GM19328 (cell line): ENCODE results near the gene NSD1.
"Not testable (repeated sequence)": the region's sequence is repeated elsewhere in the genome, so short reads cannot be mapped to it uniquely, and the experiment has no call there.

Experiments used
- ATAC-seq: cut with Tn5 transposase; IDR thresholded peaks from one replicate; pipeline ENCODE4 v1.9.1; 2021; ENCODE audit warnings: mild to moderate bottlenecking, moderate library complexity; ENCODE audit not compliant: unreplicated experiment

NSD1 gene

GRCh38 chr5:177124486-177124991 is 9.0 kb upstream of the NSD1 start:
- ATAC-seq: no peak

- no peak for ATAC-seq
Observed at GRCh38 chr5:177126771-177127170, 6.8 kb upstream of the NSD1 start.

- no peak for ATAC-seq
Observed at GRCh38 chr5:177128551-177128981, 5.0 kb upstream of the NSD1 start.

DNA sequence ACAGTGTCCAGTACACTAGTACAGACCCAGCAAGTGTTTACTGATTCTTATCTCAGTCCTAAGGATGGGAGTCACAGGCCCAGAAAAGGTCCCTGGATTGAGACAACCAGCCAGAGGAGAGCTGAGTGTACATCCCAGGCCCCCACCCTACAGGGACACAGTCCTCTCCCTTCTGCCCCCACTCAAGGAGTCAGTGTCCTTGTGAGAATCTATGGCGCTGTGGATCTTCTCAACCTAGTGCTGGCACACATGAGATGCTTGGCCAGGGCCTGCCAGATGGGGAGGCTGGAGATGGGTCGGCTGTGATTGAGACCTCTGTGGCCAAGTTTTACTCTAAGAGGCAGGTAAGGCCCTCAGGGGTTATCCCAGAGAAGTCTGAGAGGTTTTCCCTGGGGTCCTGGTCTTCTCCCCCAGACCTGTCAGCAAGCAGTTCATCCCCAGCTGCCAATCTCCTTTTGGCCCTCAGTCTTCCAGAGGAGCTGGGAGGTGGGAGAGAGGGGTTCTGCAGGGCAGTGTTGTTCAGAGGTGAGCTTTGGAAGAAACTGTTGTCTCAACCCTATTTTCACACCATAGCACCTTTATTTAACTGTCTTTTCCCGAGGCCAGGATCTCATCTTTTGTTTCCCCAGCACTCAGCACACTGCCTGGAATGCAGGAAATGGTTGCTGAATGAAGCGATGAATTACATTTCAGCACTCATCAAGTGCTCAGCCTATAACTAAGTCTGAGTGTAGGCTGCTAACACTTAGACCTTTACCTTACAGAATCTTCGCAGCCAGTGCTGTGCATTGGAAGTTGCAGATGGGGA is 3.2 kb upstream of the NSD1 start:
- ATAC-seq: no peak

DNA sequence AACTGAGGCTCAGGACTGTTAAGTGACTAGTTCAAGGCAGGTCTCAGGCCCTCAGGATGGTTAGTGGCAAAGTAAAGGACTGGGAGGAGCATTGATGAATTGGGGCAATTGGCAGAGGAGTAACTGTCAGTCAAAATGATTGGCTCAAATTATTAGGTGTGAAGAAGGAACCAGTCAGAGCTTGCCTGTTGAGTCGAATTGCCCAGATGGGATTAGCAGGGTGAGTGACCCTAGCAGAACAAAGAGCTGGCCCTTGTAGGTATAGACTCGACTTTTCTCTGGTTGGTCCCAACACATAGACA is 2.6 kb upstream of the NSD1 start:
- ATAC-seq: no peak

DNA sequence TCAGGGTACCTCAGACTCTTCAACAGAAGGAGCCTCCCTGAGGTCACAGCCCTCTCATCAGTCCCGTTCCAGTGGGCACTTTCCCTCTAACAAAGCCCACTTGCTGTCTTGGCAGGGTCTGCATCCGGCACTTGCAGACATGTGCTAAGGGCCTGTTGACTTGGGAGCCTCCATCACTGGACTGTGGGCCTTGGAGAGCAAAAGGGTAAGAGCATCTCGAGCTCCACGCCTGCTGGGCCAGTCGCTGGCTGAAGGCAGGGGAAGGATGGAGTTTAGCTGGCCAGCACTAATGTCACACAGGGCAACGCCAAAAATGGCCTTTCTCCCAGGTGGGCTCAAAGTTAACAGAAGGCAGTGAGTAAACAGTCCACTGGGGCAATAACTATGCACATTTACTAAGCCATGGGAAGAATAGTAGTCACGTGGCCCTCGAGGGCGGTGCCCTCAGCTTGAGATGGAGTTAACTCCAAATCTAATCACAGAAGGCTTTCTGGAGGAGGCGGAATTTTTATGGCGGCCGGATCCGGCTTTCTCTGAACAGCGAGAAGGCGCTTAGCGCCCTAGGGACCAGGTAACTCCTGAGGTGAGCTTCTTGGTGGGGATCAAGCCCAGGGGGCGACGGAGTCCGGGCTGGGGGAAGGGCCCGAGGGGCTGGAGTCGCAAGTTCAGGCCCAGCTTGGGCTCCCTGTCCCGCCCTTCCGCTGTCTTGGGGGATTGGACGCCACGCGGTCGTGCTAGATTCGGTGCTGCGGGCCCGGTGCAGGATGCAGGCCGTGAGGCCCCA is 2.0 kb upstream of the NSD1 start:
- no peak for ATAC-seq

- ATAC-seq: peak; percentile 2
Observed at GRCh38 chr5:177132136-177133095, 1.2 kb upstream of the NSD1 start.

DNA sequence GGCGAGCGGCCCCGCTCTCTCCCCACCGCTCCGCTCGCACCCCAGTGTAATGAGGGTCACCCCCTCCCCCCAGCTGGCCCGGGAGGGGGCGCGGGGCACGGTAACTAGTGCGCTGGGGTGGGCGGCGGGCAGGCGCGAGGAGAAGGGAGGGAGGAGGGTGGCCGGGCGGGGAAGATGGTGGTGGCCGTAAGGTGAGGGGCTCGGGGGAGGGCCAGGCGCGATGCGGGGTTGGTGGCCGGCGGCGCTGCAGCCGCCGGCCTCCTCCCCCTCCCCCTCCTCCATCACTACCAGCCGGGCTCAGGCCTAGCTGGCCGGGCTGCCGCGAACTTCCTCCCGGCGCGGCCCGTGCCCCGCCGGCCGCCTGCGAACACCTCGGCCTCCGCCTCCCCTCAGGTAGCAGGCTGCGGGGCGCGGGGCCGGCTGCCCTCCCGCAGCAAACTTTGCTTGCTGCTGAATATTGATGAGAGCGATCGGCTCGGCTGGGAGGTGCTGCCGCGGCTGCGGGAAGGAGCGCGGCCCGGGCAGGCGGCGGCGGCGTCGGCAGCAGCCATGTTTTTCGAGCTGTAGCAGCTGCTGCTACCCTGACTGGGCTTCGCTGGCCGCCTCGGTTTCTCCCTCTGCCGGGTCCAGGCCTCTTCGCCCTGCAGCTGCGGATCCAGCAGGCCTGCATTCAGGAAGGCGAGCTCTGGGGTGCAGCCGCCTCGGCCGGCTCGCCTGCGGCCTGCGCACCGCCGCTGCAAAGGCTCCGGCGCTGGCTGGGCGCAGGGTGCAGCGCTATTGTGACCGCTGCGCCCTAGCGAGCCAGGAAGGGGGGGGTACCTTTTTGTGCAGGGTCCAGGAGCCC is 502 bp downstream of the NSD1 start:
- peak; percentile 24 for ATAC-seq

DNA sequence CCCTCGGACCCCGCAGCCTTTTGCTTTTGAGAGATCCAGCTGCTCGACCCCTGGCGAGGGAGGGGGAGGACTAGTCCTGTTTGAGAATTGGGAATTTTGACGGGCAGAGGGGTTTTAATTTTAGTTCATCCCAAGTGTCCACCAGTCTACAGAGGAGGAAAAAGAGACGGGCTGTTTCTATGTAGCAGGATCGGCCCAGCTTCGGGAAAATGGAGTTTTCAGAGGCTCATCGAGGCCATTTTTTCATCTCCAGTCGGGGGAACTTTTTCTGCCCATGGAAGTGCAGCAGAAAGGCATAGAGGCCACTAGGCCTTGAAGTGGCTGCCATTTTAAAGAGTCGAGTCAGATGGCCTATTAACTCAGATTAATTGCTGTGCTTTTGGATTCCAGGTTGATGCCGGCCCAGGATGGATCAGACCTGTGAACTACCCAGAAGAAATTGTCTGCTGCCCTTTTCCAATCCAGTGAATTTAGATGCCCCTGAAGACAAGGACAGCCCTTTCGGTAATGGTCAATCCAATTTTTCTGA is 1.2 kb downstream of the NSD1 start:
- no peak for ATAC-seq

DNA sequence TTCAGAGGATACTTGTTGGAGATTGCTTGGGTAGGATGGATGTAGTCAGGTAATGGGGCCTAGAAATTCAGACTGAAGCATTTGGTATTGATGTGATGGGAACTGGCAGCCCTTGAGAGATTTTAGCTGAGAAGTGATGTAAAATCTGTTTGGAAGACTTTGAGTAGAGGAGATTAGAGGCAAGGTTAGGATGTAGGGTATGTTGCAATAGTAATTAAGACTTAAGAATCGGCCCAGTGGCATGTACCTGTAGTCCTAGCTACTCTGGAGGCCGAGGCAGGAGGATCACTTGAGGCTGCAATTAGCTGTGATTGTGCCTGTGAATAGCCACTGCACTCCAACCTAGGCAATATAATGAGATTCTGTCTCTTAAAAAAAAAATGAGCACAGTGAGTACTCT is 6.7 kb downstream of the NSD1 start:
- ATAC-seq: no peak

GRCh38 chr5:177141496-177141895 is 7.9 kb downstream of the NSD1 start:
- ATAC-seq: no peak

GRCh38 chr5:177142098-177142611 is 8.6 kb downstream of the NSD1 start:
- ATAC-seq: no peak

DNA sequence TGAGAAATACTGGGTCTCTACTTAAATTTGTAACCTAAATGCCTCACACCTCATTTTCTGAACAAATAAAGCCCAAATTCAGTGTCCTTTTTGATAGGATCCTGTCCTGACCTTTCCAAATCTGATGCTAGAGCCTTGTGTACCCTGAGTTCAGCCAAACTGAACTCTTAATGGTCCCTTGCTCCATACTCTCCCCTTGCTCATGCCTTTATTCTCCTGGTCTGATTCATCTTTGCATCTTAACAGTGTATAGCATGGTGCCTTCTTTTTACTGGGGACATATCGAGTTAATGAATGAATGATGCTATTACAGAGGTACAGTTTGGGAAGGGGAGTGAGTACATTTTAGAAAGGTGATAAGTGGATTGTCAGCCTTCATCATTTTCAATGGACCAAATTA is 9.2 kb downstream of the NSD1 start:
- no peak for ATAC-seq

GRCh38 chr5:177146891-177147638 is 13.5 kb downstream of the NSD1 start:
- ATAC-seq: no peak

GRCh38 chr5:177150061-177150460 is 16.5 kb downstream of the NSD1 start:
- ATAC-seq: not testable (repeated sequence)

DNA sequence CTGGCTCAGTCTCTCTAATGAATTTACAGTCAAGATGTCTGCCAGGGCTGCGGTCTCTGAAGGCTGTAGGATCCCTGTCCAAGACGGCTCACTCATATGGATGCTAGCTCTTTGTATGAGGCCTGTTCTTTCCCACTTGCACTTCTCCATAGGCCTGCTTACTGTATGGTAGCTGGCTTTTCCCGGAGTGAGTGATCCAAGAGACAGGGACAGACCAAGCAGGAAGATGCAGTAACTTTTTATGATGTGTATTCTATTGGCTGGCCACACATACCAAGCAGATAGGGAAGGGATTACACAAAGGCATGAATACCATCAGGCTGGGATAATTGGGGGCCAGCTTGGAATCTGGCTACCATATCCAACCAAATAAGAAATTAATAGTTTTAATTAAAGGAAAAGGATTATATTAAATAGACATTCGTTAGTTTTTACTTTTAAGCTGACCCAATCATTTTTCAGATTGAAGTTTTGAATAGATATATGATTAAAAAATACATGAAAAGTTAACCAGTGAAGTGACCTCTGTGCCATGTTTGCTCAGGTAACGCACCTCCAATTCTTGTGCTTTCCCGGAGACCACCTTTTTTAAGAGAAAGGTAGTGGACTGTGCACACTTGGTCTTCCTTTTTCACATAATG is 20.6 kb downstream of the NSD1 start:
- no peak for ATAC-seq

GRCh38 chr5:177162379-177162778 is 28.8 kb downstream of the NSD1 start:
- ATAC-seq: no peak

- ATAC-seq: no peak
Observed at GRCh38 chr5:177163500-177163899, 29.9 kb downstream of the NSD1 start.
